IMR-90 (cell line): ENCODE results near the gene MAPK8IP3. TPM values are rescaled to one million over a fixed set of nuclear protein-coding genes. Genes with fewer than 3 reads are reported as not detected.

Source experiments
- ATAC-seq: fragments of 200-7000 bp; cut with Tn5 transposase; 2 replicates; pipeline ENCODE4 v1.9.1; 2020; ENCODE audit warnings: low read depth, mild to moderate bottlenecking, moderate library complexity
- BruUV-seq: library from RNA; stranded (reverse); fragments of 400-500 nt; replicated peaks from 2 replicates; lab custom pipeline; 2021; lab: Mats Ljungman, UMichigan
- CTCF ChIA-PET: fragments of 300-600 bp; formaldehyde crosslinking; extraction: SDS; loops from one replicate; lab custom pipeline; 2021; ENCODE audit warnings: antibody characterized with exemption; lab: Yijun Ruan, JAX
- POLR2A ChIA-PET: fragments of 300-600 bp; sonication (Branson Sonifier 250); formaldehyde crosslinking; loops from one replicate; lab custom pipeline; 2022; ENCODE audit warnings: antibody characterized with exemption; ENCODE audit not compliant: unreplicated experiment; lab: Charles Lee
- DNase-seq: peaks from one replicate; pipeline ENCODE4 v3.0.0; 2013
- H2AFZ ChIP-seq: replicated peaks from 2 replicates; pipeline ENCODE3; 2013; ENCODE audit warnings: low read length, mild to moderate bottlenecking; ENCODE audit not compliant: poor library complexity
- H2AK5ac ChIP-seq: 2 replicates; pipeline ENCODE4 v1.6.1; 2013; ENCODE audit warnings: low read depth, low read length, inconsistent platforms
- H2AK9ac ChIP-seq: replicated peaks from 2 replicates; pipeline ENCODE3; 2013; ENCODE audit warnings: mild to moderate bottlenecking, low read depth, low read length, moderate library complexity; ENCODE audit not compliant: poor library complexity
- H2BK120ac ChIP-seq: 2 replicates; pipeline ENCODE4 v1.6.1; 2013; ENCODE audit warnings: low read depth, low read length, inconsistent platforms
- H2BK15ac ChIP-seq: 3 replicates; pipeline ENCODE4 v1.6.1; 2013; ENCODE audit warnings: low read depth, low read length, inconsistent platforms
- H2BK20ac ChIP-seq: 2 replicates; pipeline ENCODE4 v1.6.1; 2013; ENCODE audit warnings: low read depth, mild to moderate bottlenecking, inconsistent platforms, low read length, moderate library complexity
- H2BK5ac ChIP-seq: 2 replicates; pipeline ENCODE4 v1.6.1; 2013; ENCODE audit warnings: mild to moderate bottlenecking, low read depth, low read length, inconsistent platforms; ENCODE audit not compliant: poor library complexity, severe bottlenecking
- H3K14ac ChIP-seq: replicated peaks from 2 replicates; pipeline ENCODE4 v1.6.1; 2013; ENCODE audit warnings: low read depth, low read length, inconsistent platforms
- H3K18ac ChIP-seq: 2 replicates; pipeline ENCODE4 v1.6.1; 2013; ENCODE audit warnings: low read depth, low read length, control low read depth
- H3K23ac ChIP-seq: 2 replicates; pipeline ENCODE4 v1.6.1; 2013; ENCODE audit warnings: low read depth, low read length, inconsistent platforms
- H3K27ac ChIP-seq: 2 replicates; pipeline ENCODE4 v1.5.1; 2013; ENCODE audit warnings: mild to moderate bottlenecking, control low read depth, low read length; ENCODE audit not compliant: insufficient read depth
- H3K27me3 ChIP-seq: 2 replicates; pipeline ENCODE4 v1.6.1; 2013; ENCODE audit warnings: low read length; ENCODE audit not compliant: control insufficient read depth, insufficient read depth
- H3K36me3 ChIP-seq: 2 replicates; pipeline ENCODE4 v1.6.1; 2013; ENCODE audit warnings: low read length, mixed read lengths; ENCODE audit not compliant: control insufficient read depth, insufficient read depth
- H3K4ac ChIP-seq: 2 replicates; pipeline ENCODE4 v1.6.1; 2013; ENCODE audit warnings: low read depth, low read length, inconsistent platforms
- H3K4me1 ChIP-seq: 2 replicates; pipeline ENCODE4 v1.6.1; 2013; ENCODE audit warnings: low read length, mixed read lengths; ENCODE audit not compliant: control insufficient read depth, insufficient read depth
- H3K4me2 ChIP-seq: 2 replicates; pipeline ENCODE4 v1.6.1; 2013; ENCODE audit warnings: low read depth, mild to moderate bottlenecking, control low read depth, low read length, moderate library complexity
- H3K4me3 ChIP-seq: 2 replicates; pipeline ENCODE4 v1.5.1; 2013; ENCODE audit warnings: low read depth, mild to moderate bottlenecking, control low read depth, low read length, moderate library complexity; ENCODE audit not compliant: insufficient read depth
- H3K56ac ChIP-seq: 2 replicates; pipeline ENCODE4 v1.6.1; 2013; ENCODE audit warnings: low read length, inconsistent platforms; ENCODE audit not compliant: insufficient read depth; ENCODE audit errors: extremely low read depth
- H3K79me1 ChIP-seq, 2 experiments: 2 replicates each; pipeline ENCODE4 v1.6.1; 2013; ENCODE audit warnings: low read length in 2 of 2, inconsistent platforms in 1 of 2, low read depth in 1 of 2
- H3K9ac ChIP-seq: 2 replicates; pipeline ENCODE4 v1.6.1; 2013; ENCODE audit warnings: low read depth, low read length, control low read depth
- H3K9me1 ChIP-seq: 2 replicates; pipeline ENCODE4 v1.6.1; 2013; ENCODE audit warnings: low read length, inconsistent platforms; ENCODE audit not compliant: insufficient read depth
- H3K9me3 ChIP-seq: 2 replicates; pipeline ENCODE4 v1.6.1; 2013; ENCODE audit warnings: low read length; ENCODE audit not compliant: control insufficient read depth, insufficient read depth
- H4K20me1 ChIP-seq: 2 replicates; pipeline ENCODE4 v1.6.1; 2013; ENCODE audit warnings: low read length, inconsistent platforms; ENCODE audit not compliant: insufficient read depth
- H4K5ac ChIP-seq: 2 replicates; pipeline ENCODE4 v1.6.1; 2013; ENCODE audit warnings: mild to moderate bottlenecking, low read depth, low read length, control low read depth
- H4K8ac ChIP-seq, 2 experiments: 2 replicates each; pipeline ENCODE4 v1.6.1; 2013; ENCODE audit warnings: low read depth in 2 of 2, low read length in 2 of 2, control low read depth in 1 of 2, inconsistent platforms in 1 of 2
- H4K91ac ChIP-seq: 2 replicates; pipeline ENCODE4 v1.6.1; 2013; ENCODE audit warnings: low read depth, low read length, inconsistent platforms; ENCODE audit not compliant: insufficient read depth
- BHLHE40 ChIP-seq: fragments of 150-350 bp; IDR thresholded peaks from 2 replicates; pipeline ENCODE4 v1.6.1; 2016; ENCODE audit warnings: mild to moderate bottlenecking, low read depth, low read length
- CEBPB ChIP-seq: IDR thresholded peaks from 2 replicates; pipeline ENCODE4 v1.6.1; 2012; ENCODE audit warnings: low read depth, low read length, improper control_type of control experiment
- CHD1 ChIP-seq: IDR thresholded peaks from 2 replicates; pipeline ENCODE4 v1.6.1; 2012; ENCODE audit warnings: low read depth, low read length, improper control_type of control experiment
- CTCF ChIP-seq: conservative IDR thresholded peaks from 2 replicates; pipeline ENCODE4 v1.5.1; 2012; ENCODE audit warnings: mild to moderate bottlenecking, low read depth, low read length, improper control_type of control experiment
- ELK1 ChIP-seq: fragments of 150-350 bp; IDR thresholded peaks from 2 replicates; pipeline ENCODE4 v1.6.1; 2016; ENCODE audit warnings: low read depth, mild to moderate bottlenecking, low read length, moderate library complexity, borderline replicate concordance
- FOS ChIP-seq: fragments of 150-350 bp; IDR thresholded peaks from 2 replicates; pipeline ENCODE4 v1.6.1; 2016; ENCODE audit warnings: low read depth, low read length
- MAFK ChIP-seq: IDR thresholded peaks from 2 replicates; pipeline ENCODE4 v1.6.1; 2012; ENCODE audit warnings: low read depth, low read length, improper control_type of control experiment
- MAZ ChIP-seq: IDR thresholded peaks from 2 replicates; pipeline ENCODE4 v1.6.1; 2012; ENCODE audit warnings: low read depth, mild to moderate bottlenecking, low read length, improper control_type of control experiment, moderate library complexity, borderline replicate concordance
- MXI1 ChIP-seq: IDR thresholded peaks from 2 replicates; pipeline ENCODE4 v1.6.1; 2012; ENCODE audit warnings: low read depth, mild to moderate bottlenecking, low read length, moderate library complexity, borderline replicate concordance
- NFE2L2 ChIP-seq: fragments of 150-350 bp; IDR thresholded peaks from 2 replicates; pipeline ENCODE4 v1.6.1; 2016; ENCODE audit warnings: low read depth, mild to moderate bottlenecking, low read length
- POLR2A ChIP-seq: IDR thresholded peaks from 2 replicates; pipeline ENCODE4 v1.6.1; 2012; ENCODE audit warnings: mild to moderate bottlenecking, low read depth, low read length
- RAD21 ChIP-seq: IDR thresholded peaks from 2 replicates; pipeline ENCODE4 v1.6.1; 2012; ENCODE audit warnings: low read length, improper control_type of control experiment
- RCOR1 ChIP-seq: IDR thresholded peaks from 2 replicates; pipeline ENCODE4 v1.6.1; 2012; ENCODE audit warnings: mild to moderate bottlenecking, low read length, improper control_type of control experiment; ENCODE audit not compliant: insufficient replicate concordance
- RFX5 ChIP-seq: IDR thresholded peaks from 2 replicates; pipeline ENCODE4 v1.8.0; 2012; ENCODE audit warnings: low read depth, mild to moderate bottlenecking, low read length, moderate library complexity
- SMC3 ChIP-seq: fragments of 150-350 bp; IDR thresholded peaks from 2 replicates; pipeline ENCODE4 v1.6.1; 2016; ENCODE audit warnings: low read depth, mild to moderate bottlenecking, antibody characterized with exemption, low read length, moderate library complexity
- USF2 ChIP-seq: fragments of 150-350 bp; IDR thresholded peaks from 2 replicates; pipeline ENCODE4 v1.6.1; 2017; ENCODE audit warnings: mild to moderate bottlenecking, antibody characterized with exemption, low read length, low read depth
- WGBS, 2 experiments: methylation state at CpG; one replicate each; pipeline versions ENCODE4 v1.1.5 to v1.1.7; 2013; ENCODE audit warnings: missing lambda C conversion rate in 2 of 2; ENCODE audit not compliant: insufficient read length in 1 of 2; ENCODE audit errors: extremely low coverage in 2 of 2; 5-methylcytosine and 5-hydroxymethylcytosine counted together
- dilution Hi-C: fragments of 300-500 bp; cut with HindIII; formaldehyde crosslinking; loops from one replicate; pipeline ENCODE4 v1.14.3; 2018; ENCODE audit warnings: low sequenced_read_pairs; ENCODE audit not compliant: unreplicated experiment
- in situ Hi-C: fragments of 300-500 bp; cut with MboI; formaldehyde crosslinking; loops from 3 replicates; pipeline ENCODE4 v1.14.3; 2019; ENCODE audit warnings: low sequenced_read_pairs, inconsistent platforms, mixed read lengths
- intact Hi-C: fragments of 100-400 bp; cut with micrococcal nuclease; formaldehyde crosslinking; loops from 2 replicates; pipeline ENCODE4 v1.10.0; 2022
- polyA plus RNA-seq, 3 experiments: library from polyadenylated mRNA; depleted of rRNA; stranded (reverse); fragments of >200 nt; gene quantifications; 2 replicates each; pipeline ENCODE4 v1.2.3, GENCODE V29; 2012; ENCODE audit warnings: low replicate concordance in 1 of 3
- total RNA-seq: library from RNA; depleted of rRNA; stranded (reverse); fragments of >200 nt; gene quantifications from 2 replicates; pipeline ENCODE4 v1.2.3, GENCODE V29; 2012

MAPK8IP3 gene
- total and polyA plus RNA-seq, 2 of the 4 experiments (the other 2 are of a cell fraction), result 17.0 to 69.1 TPM

GRCh38 chr16:1721372-1721771 lies 15.4 kb downstream of the MAPK8IP3 start:
- Histone ChIP-seq H3K79me1 (peaks cover 21 to 73% of the 10 kb centered on the region in 2 experiments), H4K20me1 (peaks cover 53% of the 10 kb centered on the region), H2AK5ac (peak overlapping the region; percentile 33; the same call in 1 of the 2 replicates), H2BK15ac (no peak overlapping the region), H3K36me3 (peaks cover 11% of the 10 kb centered on the region), H3K56ac (no peak overlapping the region), H3K9ac (no peak overlapping the region), H3K14ac (no peak overlapping the region), H2BK120ac (no peak overlapping the region; the same call in 1 of the 2 replicates), H3K9me1 (peaks cover 10% of the 10 kb centered on the region), H4K5ac (no peak overlapping the region), H3K18ac (no peak overlapping the region), H3K4me1 (peaks cover 8% of the 10 kb centered on the region), H2AK9ac (no peak overlapping the region), H3K4me3 (no peak overlapping the region), H3K4me2 (no peak overlapping the region), H3K27me3 (no peaks in the 10 kb centered on the region), H3K27ac (no peak overlapping the region; the same call in 1 of the 2 replicates), H3K23ac (0 out of 2 replicates have a peak overlapping the region, but pooled peaks have one; percentile 32), H4K91ac (no peak overlapping the region), H2AFZ (no peak overlapping the region), H2BK5ac (no peak overlapping the region), H2BK20ac (no peak overlapping the region), H4K8ac (0 out of 4 replicates have a peak overlapping the region, but pooled peaks of 1 of the 2 experiments have one; percentile 31), H3K4ac (peak overlapping the region; percentile 51; the same call in 1 of the 2 replicates), H3K9me3 (no peaks in the 10 kb centered on the region)
- DNase-seq, result no peak
- CTCF ChIA-PET, result no interaction called here
- in situ Hi-C loops (no loop called here), dilution Hi-C loops (no loop called here), intact Hi-C loops (no loop called here)
- ATAC-seq, result no peak
- no TSS peak for BruUV-seq
- WGBS, 2 experiments, result 95% methylated on average over 5 of the region's 9 CpGs; no CpG with 5 or more reads in 1 of the 2 experiments
- POLR2A ChIA-PET, result no interaction called here
- TF ChIP-seq CTCF, result no peak
- TF ChIP-seq MAFK, result no peak
- TF ChIP-seq MAZ, result no peak
- no peak for TF ChIP-seq CEBPB
- no peak for TF ChIP-seq USF2
- TF ChIP-seq BHLHE40, result no peak
- no peak for TF ChIP-seq POLR2A
- no peak for TF ChIP-seq SMC3
- no peak for TF ChIP-seq RAD21
- no peak for TF ChIP-seq MXI1
- no peak for TF ChIP-seq ELK1
- TF ChIP-seq NFE2L2, result no peak
- TF ChIP-seq RFX5, result no peak
- no peak for TF ChIP-seq FOS
- TF ChIP-seq RCOR1, result no peak
- no peak for TF ChIP-seq CHD1
